Left forelimb (tissue), 1 donor: ENCODE results near the gene PPP2R5B.

ENCODE experiments used
- DNase-seq: peaks from one replicate; pipeline ENCODE4 v3.0.0-alpha.2; 2018; ENCODE audit warnings: low spot score

The PPP2R5B gene

GRCh38 chr11:64908766-64909165, 15.7 kb upstream of the PPP2R5B start:
- DNase-seq, result no peak

- DNase-seq, result no peak
Measured at GRCh38 chr11:64909653-64910343, 14.7 kb upstream of the PPP2R5B start.

DNA sequence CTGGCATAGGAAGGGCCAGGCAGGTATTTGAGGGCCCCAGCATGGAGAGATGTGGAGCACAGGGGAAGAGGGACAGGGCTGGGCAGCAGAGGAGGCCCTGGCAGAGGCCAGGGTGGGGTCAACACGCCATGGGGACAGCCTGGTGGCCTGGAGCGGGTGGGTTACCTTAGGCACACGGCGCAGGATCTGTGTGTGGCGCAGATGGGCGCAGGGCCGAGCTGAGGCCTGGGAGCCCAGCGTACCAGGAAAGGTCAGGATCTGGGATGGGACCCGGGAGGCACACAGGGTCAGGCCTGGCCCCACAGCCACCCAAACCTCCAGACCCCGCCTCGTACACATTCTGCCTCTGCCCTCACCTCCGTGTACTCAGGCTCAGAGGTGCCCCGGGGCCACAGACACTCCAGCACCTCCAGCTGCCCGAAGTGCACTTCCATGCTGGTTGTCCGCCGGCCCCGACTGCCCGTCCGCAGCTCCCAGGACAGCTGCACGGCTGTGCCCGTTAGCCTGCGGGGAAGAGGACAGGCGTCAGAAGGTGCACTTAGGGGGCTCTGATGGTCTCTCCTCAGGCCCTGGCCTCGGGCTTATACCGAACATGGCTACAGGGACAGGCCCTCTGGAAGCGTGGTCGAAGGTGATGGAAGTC, 13.9 kb upstream of the PPP2R5B start:
- no peak for DNase-seq

- no peak for DNase-seq
Measured at GRCh38 chr11:64911142-64911541, 13.3 kb upstream of the PPP2R5B start.

DNA sequence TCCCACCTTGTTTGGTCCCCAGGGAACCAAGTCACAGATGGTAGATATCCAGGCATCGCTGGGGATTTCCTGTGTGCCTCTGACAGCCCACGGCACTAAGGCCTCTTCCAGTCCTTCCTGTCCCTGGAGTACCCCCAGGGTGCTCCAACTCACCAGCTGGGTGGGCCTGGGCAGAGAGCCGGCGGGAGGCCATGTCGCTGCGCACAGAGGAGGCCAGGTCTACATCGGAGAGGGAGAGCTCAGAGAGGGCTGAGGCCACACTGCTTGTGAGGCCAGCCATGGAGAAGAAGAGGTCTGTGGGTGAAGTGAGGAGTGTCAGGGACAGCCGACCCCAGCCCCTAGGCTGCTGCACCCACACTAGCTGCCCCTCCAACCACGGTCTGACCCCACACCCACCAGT, 12.8 kb upstream of the PPP2R5B start:
- DNase-seq, result no peak

GRCh38 chr11:64913171-64913727, 11.2 kb upstream of the PPP2R5B start:
- no peak for DNase-seq

DNA sequence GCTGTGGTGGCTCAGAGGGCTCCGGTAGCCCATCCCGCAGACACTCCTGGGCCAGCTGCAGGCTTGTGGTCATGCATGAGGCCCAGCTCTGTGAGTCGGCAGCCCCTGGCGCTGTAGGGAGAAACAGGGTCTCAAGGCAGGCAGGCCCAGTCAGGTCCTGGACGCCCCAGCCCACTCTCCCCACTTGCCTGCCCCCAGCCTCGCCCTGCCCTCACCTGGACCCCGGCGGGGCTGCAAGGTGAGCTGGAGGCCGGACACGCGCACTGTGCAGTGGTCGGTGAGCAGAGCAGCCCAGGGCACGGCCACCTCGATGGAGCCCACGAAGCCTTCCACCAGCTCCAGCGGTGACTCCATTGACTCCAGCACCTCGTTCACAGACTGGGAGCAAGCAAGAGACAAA, 10.4 kb upstream of the PPP2R5B start:
- DNase-seq, result no peak

DNA sequence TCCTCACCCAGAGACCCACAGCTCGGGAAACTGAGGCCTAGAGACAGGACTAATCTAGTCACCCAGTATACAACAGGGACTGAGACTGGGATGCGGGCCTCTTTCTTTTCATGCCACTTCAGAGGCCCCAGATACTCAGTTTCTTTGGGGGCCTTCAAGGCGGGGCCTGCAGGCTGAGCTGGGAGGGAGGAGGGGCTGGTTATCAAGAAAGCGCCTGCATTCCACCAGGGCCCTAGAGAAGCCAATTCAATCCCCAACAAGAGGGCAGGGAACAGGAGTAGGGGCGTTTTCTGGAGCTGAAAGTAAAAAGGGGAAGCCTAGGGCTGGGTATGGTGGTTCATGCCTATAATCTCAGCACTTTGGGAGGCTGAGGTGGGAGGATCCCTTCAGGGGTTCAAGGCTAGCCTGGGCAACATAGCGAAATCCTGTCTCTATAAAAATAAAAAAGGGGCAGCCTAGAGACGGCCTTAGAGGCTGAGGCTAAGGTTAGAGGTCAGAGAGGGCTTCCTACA, 9.1 kb upstream of the PPP2R5B start:
- DNase-seq, result no peak

DNA sequence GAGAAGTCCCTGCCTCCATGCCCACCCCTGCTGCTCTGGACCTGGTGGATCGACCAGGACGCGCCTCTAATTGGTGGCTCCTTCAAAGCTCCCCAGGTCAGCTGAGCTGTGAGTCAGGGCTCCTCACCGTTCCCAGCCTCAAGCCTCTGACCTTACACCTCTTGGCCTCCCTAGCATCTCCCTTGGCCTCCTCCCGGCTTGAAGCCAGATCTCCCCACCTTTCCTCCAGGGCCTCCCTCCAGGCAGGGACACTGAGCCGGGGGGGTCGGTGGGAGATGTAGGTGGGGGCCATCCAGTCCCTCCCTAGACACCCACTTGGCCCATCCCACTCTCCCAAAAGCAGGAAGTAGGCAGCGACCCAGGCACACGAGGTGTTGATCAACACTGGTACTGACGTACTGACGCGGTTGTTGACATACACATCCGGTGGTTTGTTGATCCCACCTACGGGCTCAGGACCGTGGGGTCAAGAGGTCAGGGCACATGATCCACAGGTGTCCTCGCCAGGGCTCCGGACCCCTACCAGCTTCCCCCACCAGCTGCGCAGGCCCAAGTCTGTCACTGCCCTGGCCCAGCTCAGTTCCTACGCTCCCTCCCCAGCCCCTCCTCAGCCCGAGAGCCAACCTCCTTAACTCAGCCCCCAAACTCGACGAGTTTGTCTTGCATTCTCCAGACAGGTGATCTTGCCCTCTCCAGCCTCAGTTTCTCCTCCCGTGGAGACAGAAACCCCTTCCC, 8.3 kb upstream of the PPP2R5B start:
- DNase-seq, result no peak

GRCh38 chr11:64916775-64917662, 7.5 kb upstream of the PPP2R5B start, which contains the start of gene ATG2A:
ATG2A (minus strand) TSS chr11:64917209; CDS start chr11:64917135, 74 bp downstream.
- DNase-seq, result peak; percentile 98

DNA sequence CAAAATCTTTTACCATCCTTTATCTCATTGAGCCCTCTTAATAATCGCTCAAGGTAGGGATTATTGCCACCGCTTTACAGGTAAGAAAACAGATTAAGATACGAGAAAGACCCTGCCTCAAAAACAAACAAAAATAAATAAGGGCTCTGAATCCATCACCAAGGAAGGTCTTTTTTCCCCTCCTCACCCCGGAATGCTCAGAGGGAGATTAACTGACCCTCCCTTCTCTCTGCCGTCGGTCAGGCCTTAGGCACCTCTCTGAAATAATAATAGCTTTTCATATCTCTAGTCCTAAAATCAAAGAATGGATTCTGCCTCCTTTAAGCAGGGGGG, 6.9 kb upstream of the PPP2R5B start:
- no peak for DNase-seq

- no peak for DNase-seq
Measured at GRCh38 chr11:64918017-64918416, 6.5 kb upstream of the PPP2R5B start.

GRCh38 chr11:64919627-64920026, 4.9 kb upstream of the PPP2R5B start:
- no peak for DNase-seq

GRCh38 chr11:64920124-64920523, 4.4 kb upstream of the PPP2R5B start:
- DNase-seq, result no peak

GRCh38 chr11:64921384-64921783, 3.1 kb upstream of the PPP2R5B start:
- DNase-seq, result no peak

- no peak for DNase-seq
Measured at GRCh38 chr11:64923151-64923661, 1.3 kb upstream of the PPP2R5B start.

GRCh38 chr11:64924910-64925284, 408 bp downstream of the PPP2R5B start:
- no peak for DNase-seq

DNA sequence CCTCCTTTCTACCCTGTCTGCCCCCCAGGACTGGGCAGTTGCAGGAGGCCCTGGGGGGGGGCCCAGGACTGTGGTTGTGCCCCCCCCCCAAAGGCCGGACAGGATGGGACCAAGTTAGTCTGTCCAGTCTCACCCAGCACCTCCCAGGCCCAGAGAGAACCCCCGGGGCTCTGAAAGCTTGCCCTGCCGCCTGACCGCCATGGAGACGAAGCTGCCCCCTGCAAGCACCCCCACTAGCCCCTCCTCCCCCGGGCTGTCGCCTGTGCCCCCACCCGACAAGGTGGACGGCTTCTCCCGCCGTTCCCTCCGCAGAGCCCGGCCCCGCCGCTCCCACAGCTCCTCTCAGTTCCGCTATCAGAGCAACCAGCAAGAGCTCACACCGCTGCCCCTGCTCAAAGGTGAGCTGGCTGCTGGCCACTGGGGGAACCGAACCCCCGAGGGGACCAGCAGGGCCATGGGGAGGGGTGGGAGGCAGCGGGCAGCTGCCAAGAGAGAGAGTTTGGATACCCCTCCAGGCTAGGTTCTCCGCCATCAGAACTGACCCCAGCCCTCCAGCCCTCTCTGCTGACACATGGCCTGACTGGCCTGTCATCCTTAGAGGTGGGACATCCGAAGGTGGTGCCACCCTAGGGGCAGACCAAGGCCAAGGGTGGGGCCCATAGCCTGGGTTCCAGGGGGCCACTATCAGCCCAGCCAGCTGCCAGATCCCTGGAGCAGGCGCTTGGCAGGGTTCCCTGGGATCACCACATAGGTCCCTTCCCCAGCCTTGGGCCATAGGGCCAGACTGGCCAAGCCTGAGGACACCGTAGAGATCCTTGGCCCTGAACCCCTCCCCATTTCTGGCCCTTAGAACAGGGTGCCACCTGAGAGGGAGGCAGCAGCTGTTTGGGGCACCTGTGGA, 1.3 kb downstream of the PPP2R5B start:
- DNase-seq, result peak; percentile 62

GRCh38 chr11:64926689-64927088, 2.2 kb downstream of the PPP2R5B start:
- DNase-seq, result peak; percentile 53

DNA sequence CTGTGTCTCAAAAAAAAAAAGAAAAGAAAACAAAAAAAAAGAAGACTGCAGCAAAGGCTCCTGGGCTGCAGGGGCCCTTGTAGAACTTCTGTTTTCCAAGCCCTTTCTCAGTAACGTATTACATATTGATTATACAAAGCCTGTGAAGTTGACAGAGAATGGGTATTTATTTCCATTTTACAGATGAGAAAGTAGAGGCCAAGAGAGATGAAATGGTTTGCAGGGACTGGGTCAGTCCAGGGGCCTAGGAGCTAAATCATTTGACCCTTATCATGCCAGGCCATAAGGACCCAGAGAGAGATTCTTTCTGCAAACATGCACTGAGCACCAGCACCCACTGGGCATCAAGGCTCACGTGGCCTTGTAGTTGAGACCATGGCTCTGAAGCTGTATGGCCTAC, 4.5 kb downstream of the PPP2R5B start:
- DNase-seq, result no peak
